HG03469 (cell line): ENCODE measurements around the gene IGF2R.
A peak's percentile ranks its signal among the peaks of the same experiment; 100 is the strongest.

Experiments
- ATAC-seq: cut with Tn5 transposase; IDR thresholded peaks from one replicate; pipeline ENCODE4 v1.9.1; 2021; ENCODE audit warnings: mild to moderate bottlenecking, moderate library complexity, moderate number of reproducible peaks; ENCODE audit not compliant: unreplicated experiment

Gene IGF2R

GRCh38 chr6:159973406-159973805 lies 4.5 kb downstream of the IGF2R start:
- no peak for ATAC-seq

DNA sequence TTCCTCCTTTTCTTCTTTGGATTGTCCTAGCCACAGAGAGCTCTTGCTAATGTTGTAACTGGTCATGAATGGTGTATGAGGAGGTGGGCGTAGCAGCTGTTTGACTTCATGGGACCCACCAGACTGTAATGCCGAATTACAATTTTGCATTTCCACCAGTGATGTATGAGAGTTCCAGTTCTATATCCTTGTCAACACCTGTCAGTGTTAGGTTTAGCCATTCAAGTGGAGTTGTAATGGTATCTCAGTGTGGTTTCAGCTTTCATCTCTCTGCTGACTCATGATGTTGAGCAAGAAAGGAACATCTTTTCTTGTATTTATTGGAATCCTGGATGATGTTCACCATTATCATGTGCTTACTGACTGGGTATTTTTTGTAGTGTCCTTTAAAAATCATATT lies 5.1 kb downstream of the IGF2R start:
- peak; percentile 38 for ATAC-seq

GRCh38 chr6:159974932-159975331 lies 6.0 kb downstream of the IGF2R start:
- no peak for ATAC-seq

- no peak for ATAC-seq
Observed at GRCh38 chr6:159976686-159977254, 7.9 kb downstream of the IGF2R start.

GRCh38 chr6:159977255-159977903 lies 8.5 kb downstream of the IGF2R start:
- ATAC-seq, result no peak

GRCh38 chr6:159977904-159978268 lies 9.0 kb downstream of the IGF2R start:
- ATAC-seq, result no peak

DNA sequence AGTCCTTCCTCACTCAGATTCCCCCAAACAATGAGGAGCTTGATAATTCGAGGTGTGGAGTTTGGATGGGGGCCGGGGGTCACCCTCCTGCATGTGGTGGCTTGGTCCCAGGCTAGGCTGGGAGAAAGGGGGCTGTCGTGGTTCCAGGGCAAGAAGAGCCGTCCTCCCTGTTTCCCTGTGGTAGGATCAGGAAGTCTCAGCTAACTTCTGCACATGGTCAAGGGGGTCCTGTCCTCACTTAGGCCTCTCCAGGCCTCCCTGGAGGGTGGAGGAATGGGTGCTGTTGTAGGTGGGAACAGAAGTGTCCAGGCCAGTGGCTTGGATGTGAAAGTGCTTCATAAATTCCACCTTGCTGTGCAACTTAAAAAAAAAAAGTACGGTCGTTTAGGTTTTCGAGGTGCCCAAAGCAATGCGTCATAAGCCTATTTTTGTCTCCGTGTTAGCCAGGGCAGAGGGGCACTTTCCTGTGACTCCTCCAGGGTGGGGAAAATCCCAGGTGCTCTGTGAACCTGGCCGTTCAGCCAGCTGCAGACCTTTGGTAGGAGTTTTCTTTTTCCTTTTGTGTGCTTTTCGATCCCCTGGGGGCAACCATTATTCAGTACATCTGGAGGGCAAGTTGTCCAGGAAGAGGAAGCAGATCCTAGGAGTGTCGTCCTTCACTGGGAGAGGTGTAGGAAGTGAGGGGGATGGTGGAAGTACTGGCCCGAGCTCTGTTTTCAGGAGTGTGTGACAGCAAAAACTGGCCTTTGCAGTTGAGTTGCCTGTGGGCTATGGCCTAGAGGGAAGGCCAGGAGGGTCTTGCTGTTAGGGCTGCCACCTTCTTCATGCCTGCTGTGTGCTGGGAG lies 9.6 kb downstream of the IGF2R start:
- ATAC-seq, result no peak

GRCh38 chr6:159979136-159979874 lies 10.4 kb downstream of the IGF2R start:
- ATAC-seq, result peak; percentile 45

DNA sequence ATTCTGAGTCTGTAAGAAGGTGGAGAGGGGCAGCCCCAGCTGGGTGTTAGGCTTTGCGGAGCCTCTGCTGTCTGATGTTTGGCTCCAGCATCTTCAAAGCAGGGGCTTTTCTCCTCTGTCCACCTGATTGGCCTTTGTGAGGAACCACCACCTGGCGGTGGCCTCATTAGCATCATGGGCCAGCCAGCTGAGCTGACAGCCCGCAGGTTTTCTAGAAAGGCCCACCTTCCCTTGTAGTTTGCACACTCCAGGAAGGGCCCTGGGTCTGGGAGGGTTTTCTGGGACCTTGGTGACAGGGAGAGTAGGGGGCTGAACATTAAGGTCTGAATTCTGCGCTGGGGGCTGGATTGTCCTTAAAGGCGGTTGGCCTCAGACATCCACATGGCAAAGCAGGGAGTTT lies 11.6 kb downstream of the IGF2R start:
- ATAC-seq, result no peak

DNA sequence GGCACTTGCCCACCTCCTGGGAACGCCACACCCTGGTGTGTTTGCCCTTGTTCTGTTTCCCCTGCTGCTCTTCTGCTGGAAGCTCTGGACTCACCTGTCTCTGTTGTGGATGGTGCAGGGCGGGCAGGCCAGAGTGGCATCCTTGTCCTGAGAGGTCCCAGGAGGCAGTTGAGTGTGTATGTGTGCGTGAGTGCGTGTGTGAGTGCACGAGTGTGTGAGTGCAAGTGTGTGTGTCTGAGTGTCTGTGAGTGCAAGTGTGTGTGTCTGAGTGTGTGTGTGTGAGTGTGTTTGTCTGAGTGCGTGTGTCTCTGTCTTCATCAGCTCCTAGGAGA lies 12.2 kb downstream of the IGF2R start:
- ATAC-seq, result no peak

DNA sequence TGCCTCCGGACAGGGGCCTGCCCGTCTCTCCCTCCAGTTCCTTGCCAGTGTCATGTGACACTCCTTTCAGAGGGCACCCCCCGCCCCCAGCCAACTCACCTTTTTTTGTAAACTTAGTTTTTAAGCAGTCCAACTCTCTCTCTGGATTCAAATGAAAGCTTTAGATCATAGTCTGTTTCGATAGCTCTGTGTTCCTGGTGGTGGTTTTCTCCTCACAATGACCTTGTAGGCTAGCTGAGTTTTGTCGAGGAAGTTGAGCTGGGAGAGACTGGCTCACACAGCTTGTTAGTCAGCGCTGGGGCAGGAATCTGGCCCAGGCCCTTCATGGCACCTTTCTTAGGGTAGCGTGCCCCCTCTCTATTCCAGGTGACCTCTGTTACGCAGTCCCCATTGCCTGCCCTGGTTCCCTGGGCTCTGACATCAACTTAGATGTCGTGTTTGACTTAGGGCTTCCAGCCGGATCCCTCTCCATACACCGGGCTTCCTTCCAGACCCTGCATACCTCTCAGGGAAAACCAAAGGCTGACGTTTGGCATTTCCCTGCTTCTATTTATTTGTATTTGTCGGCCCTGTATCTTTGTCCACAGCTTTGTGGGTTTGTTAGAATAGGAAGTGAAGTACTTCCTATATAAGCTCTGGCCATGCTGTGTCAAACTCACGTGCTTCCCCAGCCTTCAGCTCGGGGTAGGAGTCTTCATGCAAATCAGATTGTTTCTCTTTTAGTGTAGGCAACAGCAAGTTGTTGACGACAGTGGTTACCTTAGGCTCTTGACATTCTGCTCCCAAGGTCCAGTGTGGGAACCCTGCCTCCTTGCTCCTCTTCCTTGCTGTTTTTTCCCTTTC lies 12.7 kb downstream of the IGF2R start:
- ATAC-seq, result peak; percentile 73

- no peak for ATAC-seq
Observed at GRCh38 chr6:159982731-159983506, 14.0 kb downstream of the IGF2R start.

GRCh38 chr6:159983641-159984080 lies 14.8 kb downstream of the IGF2R start:
- no peak for ATAC-seq

- no peak for ATAC-seq
Observed at GRCh38 chr6:159984268-159984786, 15.4 kb downstream of the IGF2R start.

DNA sequence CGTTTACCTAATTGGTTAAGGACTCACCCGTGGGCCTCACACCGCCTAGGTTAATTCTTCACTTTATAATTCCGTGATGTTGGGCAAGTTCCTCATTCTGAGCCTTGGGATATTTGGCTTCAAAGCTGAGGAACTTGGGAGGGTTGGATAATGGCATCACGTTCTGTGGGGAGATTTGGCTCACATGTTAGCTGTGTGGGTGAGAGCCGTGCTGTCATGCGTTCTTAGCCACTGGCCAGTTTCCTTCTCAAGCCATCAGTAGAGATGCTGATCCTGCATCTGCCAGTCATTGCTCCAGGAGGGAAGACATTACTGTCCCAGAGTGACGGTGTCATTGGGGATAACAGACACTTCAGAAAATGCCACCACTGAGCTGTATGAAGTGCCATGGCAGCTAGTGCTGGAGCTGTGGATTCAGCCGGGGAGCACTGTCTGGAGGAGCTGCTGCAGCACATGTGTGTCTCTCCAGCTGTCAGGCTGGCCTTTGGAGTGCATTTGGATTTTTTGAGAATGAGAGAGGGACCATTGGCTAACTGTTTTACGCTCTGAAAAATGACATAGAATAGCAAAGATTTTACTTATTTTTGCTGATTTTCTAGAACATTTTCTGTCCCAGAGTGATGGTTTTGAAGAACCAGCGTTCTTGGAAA lies 16.5 kb downstream of the IGF2R start:
- ATAC-seq, result no peak

GRCh38 chr6:159988983-159989454 lies 20.1 kb downstream of the IGF2R start:
- ATAC-seq, result no peak

DNA sequence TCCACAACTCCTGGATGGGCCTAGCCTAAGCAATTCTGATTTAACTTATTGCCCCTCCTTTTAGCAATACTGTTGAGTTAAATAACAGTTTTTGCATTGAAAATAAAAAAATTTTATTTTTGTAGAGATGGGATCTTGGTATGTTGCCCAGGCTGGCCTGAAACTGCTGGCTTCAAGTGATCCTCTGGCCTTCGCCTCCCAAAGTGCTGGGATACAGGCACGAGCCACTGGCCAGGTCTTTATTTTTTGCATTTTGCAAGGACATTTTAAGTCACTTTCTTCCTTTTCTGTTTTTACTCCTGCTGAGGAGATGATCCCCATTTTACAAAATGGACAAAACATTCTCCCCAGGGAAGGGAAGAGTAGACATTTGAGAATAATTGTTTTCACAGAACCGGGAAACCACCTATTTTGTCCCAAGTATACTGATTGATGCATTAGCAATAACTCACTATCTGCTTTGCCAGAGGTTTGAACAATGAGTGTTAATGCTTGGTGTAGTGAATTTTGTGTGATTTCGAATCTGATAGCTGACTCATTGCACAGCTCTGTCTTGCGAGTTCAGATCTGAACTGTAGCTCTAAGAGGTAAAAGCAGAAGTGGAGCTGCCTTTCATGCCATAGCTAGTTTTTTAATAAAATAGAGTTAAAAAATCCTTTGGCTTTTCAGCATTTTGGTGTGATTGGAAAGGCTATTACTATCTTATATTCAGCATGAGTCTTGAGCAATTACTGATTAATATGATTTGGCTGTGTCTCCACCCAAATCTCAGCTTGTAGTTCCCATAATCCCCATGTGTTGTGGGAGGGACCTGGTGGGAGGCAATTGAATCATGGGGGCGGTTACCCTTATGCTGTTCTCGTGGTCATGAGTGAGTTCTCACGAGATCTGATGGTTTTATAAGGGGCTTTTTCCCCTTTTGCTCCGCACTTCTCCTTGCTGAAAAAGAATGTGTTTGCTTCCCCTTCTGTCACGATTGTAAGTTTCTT lies 20.9 kb downstream of the IGF2R start:
- peak; percentile 84 for ATAC-seq

DNA sequence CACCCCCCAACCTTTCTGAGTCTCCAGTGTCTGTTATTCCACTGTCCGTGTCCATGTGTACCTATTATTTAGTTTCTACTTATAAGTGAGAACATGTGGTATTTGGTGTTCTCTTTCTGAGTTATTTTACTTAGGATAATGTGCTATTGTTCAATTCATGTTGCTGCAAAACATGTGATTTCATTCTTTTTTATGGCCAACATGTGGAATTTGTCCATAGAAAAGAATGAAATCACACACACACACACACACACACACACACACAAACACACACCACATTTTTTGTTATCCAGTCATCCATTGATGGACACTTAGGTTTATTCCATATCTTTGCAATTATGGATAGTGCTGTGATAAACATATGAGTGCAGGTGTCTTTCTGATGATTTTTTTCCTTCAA lies 23.5 kb downstream of the IGF2R start:
- ATAC-seq, result no peak
